Fibroblast of lung (primary cell): Measurements from ENCODE around the gene KLK13. TPM values are rescaled to one million over a fixed set of nuclear protein-coding genes. Genes with fewer than 3 reads are reported as not detected.

ENCODE experiments used
- DNase-seq, 2 donors: peaks; one replicate each; pipeline versions ENCODE4 v3.0.0 to v3.0.0-alpha.2; 2010; ENCODE audit warnings: low read depth in 2 of 2
- H2AFZ ChIP-seq: 2 replicates; pipeline ENCODE4 v1.5.1; 2012; ENCODE audit warnings: low read length, control low read depth, inconsistent platforms
- H3K27ac ChIP-seq: 2 replicates; pipeline ENCODE4 v1.5.1; 2011; ENCODE audit warnings: low read length, control low read depth; ENCODE audit not compliant: insufficient read depth
- H3K27me3 ChIP-seq: 2 replicates; pipeline ENCODE4 v1.5.1; 2011; ENCODE audit warnings: mild to moderate bottlenecking, low read length; ENCODE audit not compliant: control insufficient read depth, insufficient read depth
- H3K36me3 ChIP-seq: 2 replicates; pipeline ENCODE4 v1.5.1; 2011; ENCODE audit warnings: low read length; ENCODE audit not compliant: control insufficient read depth, insufficient read depth
- H3K4me1 ChIP-seq: 2 replicates; pipeline ENCODE4 v1.5.1; 2011; ENCODE audit warnings: low read length; ENCODE audit not compliant: control insufficient read depth, insufficient read depth; ENCODE audit errors: extremely low read depth
- H3K4me2 ChIP-seq: 2 replicates; pipeline ENCODE4 v1.5.1; 2011; ENCODE audit warnings: low read length, control low read depth; ENCODE audit not compliant: insufficient read depth; ENCODE audit errors: extremely low read depth
- H3K4me3 ChIP-seq, 4 experiments: fragments of 200-600 bp in 1 of 4; sonication (generic) in 1 of 4; replicated peaks in 1 of 4; 2 replicates each; pipeline ENCODE4 v1.5.1; 2011 to 2016; ENCODE audit warnings: low read length in 4 of 4, low read depth in 3 of 4, mild to moderate bottlenecking in 3 of 4, control low read depth in 2 of 4, inconsistent platforms in 1 of 4, mixed read lengths in 1 of 4; ENCODE audit not compliant: insufficient read depth in 1 of 4; ENCODE audit errors: control extremely low read depth in 1 of 4
- H3K79me2 ChIP-seq: 2 replicates; pipeline ENCODE4 v1.5.1; 2012; ENCODE audit warnings: mild to moderate bottlenecking, low read length, inconsistent platforms; ENCODE audit not compliant: control insufficient read depth, insufficient read depth
- H3K9ac ChIP-seq: 2 replicates; pipeline ENCODE4 v1.5.1; 2011; ENCODE audit warnings: mild to moderate bottlenecking, low read length, control low read depth; ENCODE audit not compliant: insufficient read depth
- H3K9me3 ChIP-seq: 2 replicates; pipeline ENCODE4 v1.5.1; 2012; ENCODE audit warnings: low read depth, low read length; ENCODE audit not compliant: control insufficient read depth, insufficient read depth
- H4K20me1 ChIP-seq: 2 replicates; pipeline ENCODE4 v1.5.1; 2011; ENCODE audit warnings: low read length; ENCODE audit not compliant: control insufficient read depth, insufficient read depth; ENCODE audit errors: extremely low read depth
- EZH2 ChIP-seq: IDR thresholded peaks from 2 replicates; pipeline ENCODE4 v1.5.1; 2012; ENCODE audit warnings: low read length, control low read depth, mild to moderate bottlenecking; ENCODE audit errors: missing control alignments
- polyA plus RNA-seq, 2 donors: library from polyadenylated mRNA; depleted of rRNA in 1 of 2; stranded (reverse) in 1 of 2; unstranded in 1 of 2; fragments of >200 nt; gene quantifications; 2 replicates each; pipeline ENCODE4 v1.2.1, GENCODE V29; 2011 to 2012; ENCODE audit warnings: missing spikeins in 1 of 2
- total RNA-seq: library from RNA; depleted of rRNA; stranded (reverse); fragments of >200 nt; gene quantifications from 2 replicates; pipeline ENCODE4 v1.2.1, GENCODE V29; 2014
- TF ChIP-seq, protein P1 (sequence below), 2 donors: IDR thresholded peaks in 1 of 2; conservative IDR thresholded peaks in 1 of 2; 1 replicate in 1 of 2; 2 replicates in 1 of 2; pipeline ENCODE4 v1.5.1; 2011 to 2012; ENCODE audit warnings: low read length in 2 of 2, control low read depth in 1 of 2, inconsistent platforms in 1 of 2, low read depth in 1 of 2, mild to moderate bottlenecking in 1 of 2

Gene KLK13
- total and polyA plus RNA-seq, 2 donors (not counting 1 experiment from before 2014, with no cell fraction given), result not detected

DNA sequence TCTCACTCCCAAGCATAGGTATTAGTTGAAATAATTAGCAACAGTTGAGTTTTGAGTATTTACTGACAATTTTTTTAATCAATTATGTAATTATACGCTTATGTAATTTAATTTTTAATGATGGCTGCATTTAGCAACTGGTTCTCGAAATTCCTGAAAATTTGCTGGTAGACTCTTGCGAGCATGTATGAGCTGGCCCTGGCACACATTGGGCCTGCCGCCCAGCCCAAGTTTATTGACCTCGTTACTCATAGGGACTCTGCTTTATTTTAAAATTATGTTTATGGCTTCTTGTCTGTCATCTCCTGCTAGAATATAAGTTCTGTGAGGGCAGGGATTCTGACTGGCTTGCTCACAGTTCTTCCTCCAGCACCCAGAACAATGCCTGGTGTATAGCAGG, 11.1 kb upstream of the KLK13 start:
- H3K9ac ChIP-seq, result no peak overlapping the region
- H3K4me2 ChIP-seq, result no peak overlapping the region
- DNase-seq, result no peak
- H2AFZ ChIP-seq, result no peak overlapping the region
- no peak for TF ChIP-seq EZH2
- TF ChIP-seq, protein P1, sequence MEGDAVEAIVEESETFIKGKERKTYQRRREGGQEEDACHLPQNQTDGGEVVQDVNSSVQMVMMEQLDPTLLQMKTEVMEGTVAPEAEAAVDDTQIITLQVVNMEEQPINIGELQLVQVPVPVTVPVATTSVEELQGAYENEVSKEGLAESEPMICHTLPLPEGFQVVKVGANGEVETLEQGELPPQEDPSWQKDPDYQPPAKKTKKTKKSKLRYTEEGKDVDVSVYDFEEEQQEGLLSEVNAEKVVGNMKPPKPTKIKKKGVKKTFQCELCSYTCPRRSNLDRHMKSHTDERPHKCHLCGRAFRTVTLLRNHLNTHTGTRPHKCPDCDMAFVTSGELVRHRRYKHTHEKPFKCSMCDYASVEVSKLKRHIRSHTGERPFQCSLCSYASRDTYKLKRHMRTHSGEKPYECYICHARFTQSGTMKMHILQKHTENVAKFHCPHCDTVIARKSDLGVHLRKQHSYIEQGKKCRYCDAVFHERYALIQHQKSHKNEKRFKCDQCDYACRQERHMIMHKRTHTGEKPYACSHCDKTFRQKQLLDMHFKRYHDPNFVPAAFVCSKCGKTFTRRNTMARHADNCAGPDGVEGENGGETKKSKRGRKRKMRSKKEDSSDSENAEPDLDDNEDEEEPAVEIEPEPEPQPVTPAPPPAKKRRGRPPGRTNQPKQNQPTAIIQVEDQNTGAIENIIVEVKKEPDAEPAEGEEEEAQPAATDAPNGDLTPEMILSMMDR (conservative IDR thresholded peaks at IDR 0.05 in 1 of 2, IDR thresholded peaks at IDR 0.05 in 1 of 2; ENCODE audit: low read depth in 1 of 2, low read length in 2 of 2), result no peak
- no peaks in the 10 kb centered on the region for H3K36me3 ChIP-seq
- no peak overlapping the region for H3K4me3 ChIP-seq
- no peaks in the 10 kb centered on the region for H3K79me2 ChIP-seq
- no peak overlapping the region for H3K27ac ChIP-seq
- no peaks in the 10 kb centered on the region for H3K27me3 ChIP-seq
- H4K20me1 ChIP-seq, result no peaks in the 10 kb centered on the region
- no peaks in the 10 kb centered on the region for H3K9me3 ChIP-seq
- H3K4me1 ChIP-seq, result no peaks in the 10 kb centered on the region

DNA sequence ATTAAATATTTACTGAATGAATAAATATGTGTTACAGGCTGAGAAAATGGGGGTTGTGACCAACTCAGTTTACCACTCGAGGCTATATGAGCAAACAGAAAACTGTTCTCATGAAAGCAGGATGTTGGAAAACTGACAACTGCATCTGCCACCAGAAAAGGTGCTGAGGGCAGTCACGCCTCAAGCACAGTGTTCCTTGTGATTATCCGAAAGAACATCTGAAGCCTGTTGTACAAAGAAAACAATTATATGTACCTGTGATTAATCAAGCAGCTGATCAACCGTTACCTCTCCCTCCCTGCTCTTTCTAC, 6.2 kb upstream of the KLK13 start:
- Histone ChIP-seq H3K4me3 (no peak overlapping the region), H3K27me3 (no peaks in the 10 kb centered on the region), H3K36me3 (no peaks in the 10 kb centered on the region), H3K27ac (no peak overlapping the region), H3K9me3 (no peaks in the 10 kb centered on the region), H3K79me2 (no peaks in the 10 kb centered on the region), H4K20me1 (no peaks in the 10 kb centered on the region), H3K9ac (no peak overlapping the region), H3K4me2 (no peak overlapping the region), H2AFZ (no peak overlapping the region), H3K4me1 (no peaks in the 10 kb centered on the region)
- TF ChIP-seq, protein P1 (conservative IDR thresholded peaks at IDR 0.05 in 1 of 2, IDR thresholded peaks at IDR 0.05 in 1 of 2; ENCODE audit: low read depth in 1 of 2, low read length in 2 of 2), result no peak
- no peak for TF ChIP-seq EZH2
- no peak for DNase-seq

DNA sequence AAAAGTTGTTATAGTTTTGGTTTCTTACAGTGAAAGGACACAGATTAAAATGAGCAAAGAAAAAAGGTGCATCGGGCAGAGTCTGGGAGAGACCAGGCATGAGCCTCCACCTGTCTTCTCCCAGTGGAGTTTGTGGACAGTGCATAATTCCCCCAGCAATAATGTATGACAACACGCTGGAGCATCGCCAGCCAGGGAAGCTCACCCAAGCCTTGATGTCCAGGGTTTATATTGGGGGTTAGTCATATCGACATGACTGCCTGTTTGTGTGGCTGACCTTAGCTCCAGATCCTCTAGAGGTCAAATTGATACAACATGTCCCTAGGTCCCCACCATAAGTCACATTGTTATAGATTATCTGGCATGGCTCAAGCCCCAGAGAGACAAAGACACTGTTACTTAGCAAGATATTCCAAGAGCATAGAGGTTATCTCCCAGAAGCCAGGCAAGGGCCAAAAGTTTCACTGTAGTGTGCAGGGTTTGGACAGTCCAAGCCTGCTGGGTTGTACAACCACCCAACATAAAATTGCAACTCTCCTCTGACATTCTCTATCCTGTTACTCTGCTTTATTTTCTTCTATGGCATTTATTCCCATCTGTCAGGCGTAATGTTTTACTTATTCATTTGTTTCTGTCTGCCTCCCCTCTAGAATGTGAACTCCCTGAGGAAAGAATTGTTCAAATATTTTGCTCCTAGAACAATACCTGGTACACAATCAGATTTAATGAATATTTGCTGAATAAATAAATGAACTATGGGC, 5.6 kb upstream of the KLK13 start:
- H3K9me3 ChIP-seq, result no peaks in the 10 kb centered on the region
- TF ChIP-seq, protein P1 (conservative IDR thresholded peaks at IDR 0.05 in 1 of 2, IDR thresholded peaks at IDR 0.05 in 1 of 2; ENCODE audit: low read depth in 1 of 2, low read length in 2 of 2), result no peak
- no peaks in the 10 kb centered on the region for H3K27me3 ChIP-seq
- H2AFZ ChIP-seq, result no peak overlapping the region
- no peak overlapping the region for H3K4me2 ChIP-seq
- no peak for DNase-seq
- no peaks in the 10 kb centered on the region for H4K20me1 ChIP-seq
- no peak overlapping the region for H3K27ac ChIP-seq
- no peak overlapping the region for H3K4me3 ChIP-seq
- H3K9ac ChIP-seq, result no peak overlapping the region
- no peaks in the 10 kb centered on the region for H3K4me1 ChIP-seq
- H3K79me2 ChIP-seq, result no peaks in the 10 kb centered on the region
- H3K36me3 ChIP-seq, result no peaks in the 10 kb centered on the region
